ENCODE results near the gene CCL1. TPM values are rescaled to one million over a fixed set of nuclear protein-coding genes. Genes with fewer than 3 reads are reported as not detected.

The CCL1 gene
- polyA plus RNA-seq, 1 of the 3 experiments (the other 2 are of a cell fraction): not detected

- Histone ChIP-seq H3K79me2 (ENCODE audit: insufficient read depth) (no peaks in the 10 kb centered on the region), H3K27ac (ENCODE audit: low read depth in 2 of 2, low read length in 1 of 2) (no peak overlapping the region), H3F3A (replicated peaks; ENCODE audit: insufficient read depth) (no peaks in the 10 kb centered on the region), H3K4me2 (no peak overlapping the region), H3K9me2 (no peaks in the 10 kb centered on the region), H2AFZ (ENCODE audit: low read depth) (no peak overlapping the region), H3K27me3 (ENCODE audit: insufficient read depth) (no peaks in the 10 kb centered on the region), H3K9me3 (no peaks in the 10 kb centered on the region), H3K4me1 (ENCODE audit: control insufficient read depth in 1 of 2, insufficient read depth in 2 of 2, low read depth in 1 of 2, low read length in 1 of 2) (no peaks in the 10 kb centered on the region), H3K36me3 (replicated peaks in 1 of 2; ENCODE audit: control insufficient read depth in 1 of 2, insufficient read depth in 2 of 2, low read length in 1 of 2) (no peaks in the 10 kb centered on the region), H3K4me3 (ENCODE audit: low read depth in 2 of 2, low read length in 1 of 2) (no peak overlapping the region), H3K9ac (no peak overlapping the region), H4K20me1 (ENCODE audit: insufficient read depth) (no peaks in the 10 kb centered on the region)
- DNase-seq: no peak
- ChIA-PET CTCF (no interaction called here), POLR2A (no interaction called here)
- WGBS (ENCODE audit: low lambda C conversion rate): 54% methylated on average over 4 of the region's 4 CpGs
- TF ChIP-seq SMC3 (IDR thresholded peaks at IDR 0.05; ENCODE audit: low read depth, low read length) (no peak), RCOR1 (IDR thresholded peaks at IDR 0.05; ENCODE audit: low read length) (no peak), USF1 (IDR thresholded peaks at IDR 0.05; ENCODE audit: borderline replicate concordance, low read depth) (no peak), FOSL2 (IDR thresholded peaks at IDR 0.05; ENCODE audit: borderline replicate concordance, low read depth) (no peak), MAX (IDR thresholded peaks at IDR 0.05; ENCODE audit: low read depth) (no peak)
These were observed 48.8 kb downstream of the CCL1 start for GRCh38 chr17:34314279-34314678.

GRCh38 chr17:34313164-34313563 is 49.9 kb downstream of the CCL1 start:
- Histone ChIP-seq H3K9me2 (no peaks in the 10 kb centered on the region), H3K27ac (ENCODE audit: low read depth in 2 of 2, low read length in 1 of 2) (no peak overlapping the region), H3K9ac (no peak overlapping the region), H2AFZ (ENCODE audit: low read depth) (no peak overlapping the region), H3K36me3 (replicated peaks in 1 of 2; ENCODE audit: control insufficient read depth in 1 of 2, insufficient read depth in 2 of 2, low read length in 1 of 2) (no peaks in the 10 kb centered on the region), H3F3A (replicated peaks; ENCODE audit: insufficient read depth) (no peaks in the 10 kb centered on the region), H3K79me2 (ENCODE audit: insufficient read depth) (no peaks in the 10 kb centered on the region), H3K4me3 (ENCODE audit: low read depth in 2 of 2, low read length in 1 of 2) (no peak overlapping the region), H4K20me1 (ENCODE audit: insufficient read depth) (no peaks in the 10 kb centered on the region), H3K4me2 (no peak overlapping the region), H3K9me3 (no peaks in the 10 kb centered on the region), H3K4me1 (ENCODE audit: control insufficient read depth in 1 of 2, insufficient read depth in 2 of 2, low read depth in 1 of 2, low read length in 1 of 2) (no peaks in the 10 kb centered on the region), H3K27me3 (ENCODE audit: insufficient read depth) (no peaks in the 10 kb centered on the region)
- CTCF ChIA-PET: no interaction called here
- POLR2A ChIA-PET: no interaction called here
- 49% methylated on average over 4 of the region's 4 CpGs for WGBS (ENCODE audit: low lambda C conversion rate)
- no peak for DNase-seq
- no peak for TF ChIP-seq FOSL2 (IDR thresholded peaks at IDR 0.05; ENCODE audit: borderline replicate concordance, low read depth)
- TF ChIP-seq POLR2AphosphoS5 (IDR thresholded peaks at IDR 0.05; ENCODE audit: low read depth, low read length): no peak
- no peak for TF ChIP-seq PBX3 (IDR thresholded peaks at IDR 0.05)
- no peak for TF ChIP-seq USF2 (IDR thresholded peaks at IDR 0.05; ENCODE audit: borderline replicate concordance, low read depth, low read length)
- TF ChIP-seq REST (IDR thresholded peaks at IDR 0.05; ENCODE audit: low read depth, low read length): no peak
- no peak for TF ChIP-seq NFIC (IDR thresholded peaks at IDR 0.05; ENCODE audit: borderline replicate concordance)
- no peak for TF ChIP-seq RXRA (IDR thresholded peaks at IDR 0.05; ENCODE audit: borderline replicate concordance, low read depth)
- TF ChIP-seq EP300 (IDR thresholded peaks at IDR 0.05; ENCODE audit: borderline replicate concordance in 1 of 2, low read depth in 1 of 2, low read length in 1 of 2): no peak
- no peak for TF ChIP-seq IRF3 (IDR thresholded peaks at IDR 0.05; ENCODE audit: low read depth, low read length)
- no peak for TF ChIP-seq MXI1 (IDR thresholded peaks at IDR 0.05; ENCODE audit: low read depth, low read length)
- TF ChIP-seq TEAD4 (IDR thresholded peaks at IDR 0.05; ENCODE audit: borderline replicate concordance, insufficient read depth): no peak
- TF ChIP-seq CHD2 (IDR thresholded peaks at IDR 0.05; ENCODE audit: low read length, partially characterized antibody): no peak
- TF ChIP-seq USF1 (IDR thresholded peaks at IDR 0.05; ENCODE audit: borderline replicate concordance, low read depth): no peak
- TF ChIP-seq JUND (IDR thresholded peaks at IDR 0.05): no peak
- TF ChIP-seq ELF1 (IDR thresholded peaks at IDR 0.05): no peak
- TF ChIP-seq EZH2phosphoT487 (IDR thresholded peaks at IDR 0.05; ENCODE audit: borderline replicate concordance, low read depth): no peak
- TF ChIP-seq GATA2 (CRISPR knock-in tag; IDR thresholded peaks at IDR 0.05): no peak

All from SK-N-SH (cell line).